Lower leg skin (tissue), 4 donors: Measurements from ENCODE around the gene CHD3. TPM values are rescaled to one million over a fixed set of nuclear protein-coding genes. Genes with fewer than 3 reads are reported as not detected.

Experiments used
- DNase-seq, 2 donors: peaks; one replicate each; pipeline ENCODE4 v3.0.0-alpha.2; 2019; ENCODE audit warnings: low spot score in 2 of 2
- H3K4me3 ChIP-seq: fragments of 200-600 bp; sonication (generic); 2 replicates; pipeline ENCODE4 v1.5.1; 2017; ENCODE audit warnings: mild to moderate bottlenecking, low read depth; ENCODE audit not compliant: poor library complexity, severe bottlenecking
- CTCF ChIP-seq, 3 donors: fragments of 450-650 bp; IDR thresholded peaks; one replicate each; pipeline ENCODE4 v1.5.1; 2016; ENCODE audit warnings: antibody characterized with exemption in 3 of 3, mild to moderate bottlenecking in 3 of 3, moderate library complexity in 2 of 3
- POLR2A ChIP-seq, 2 donors: fragments of 450-650 bp; IDR thresholded peaks; one replicate each; pipeline ENCODE4 v1.6.1; 2016 to 2017; ENCODE audit warnings: antibody characterized with exemption in 2 of 2, mild to moderate bottlenecking in 1 of 2, moderate library complexity in 1 of 2
- WGBS, 2 donors: methylation state at CpG; one replicate each; pipeline ENCODE4 v1.1.5; 2018; 5-methylcytosine and 5-hydroxymethylcytosine counted together
- intact Hi-C: fragments of 100-400 bp; cut with DNase I; formaldehyde crosslinking; loops from one replicate; pipeline ENCODE4 v1.15.0; 2023; ENCODE audit warnings: low total_unique reads
- total RNA-seq, 4 donors: library from RNA; depleted of rRNA; stranded (reverse); fragments of >200 nt; gene quantifications; one replicate each; pipeline ENCODE4 v1.1.0, GENCODE V29; 2016

The CHD3 gene
- total RNA-seq, 4 donors from 2014 or later: 36.8 to 71.1 (median 54.8) TPM

GRCh38 chr17:7841915-7842379 lies 46.6 kb upstream of the CHD3 start:
- TF ChIP-seq POLR2A (IDR thresholded peaks at IDR 0.05): no peak
- TF ChIP-seq CTCF (IDR thresholded peaks at IDR 0.05): no peak
- DNase-seq: peak; percentile 88 to 99
- 0% methylated on average over 20 to 46 of the region's 46 CpGs for WGBS, 2 donors
- peak overlapping the region; percentile 55 for H3K4me3 ChIP-seq
- intact Hi-C loops: no loop called here

GRCh38 chr17:7842380-7843256 lies 46.0 kb upstream of the CHD3 start:
- H3K4me3 ChIP-seq: peak overlapping the region; percentile 55
- TF ChIP-seq POLR2A (IDR thresholded peaks at IDR 0.05): no peak
- no peak for TF ChIP-seq CTCF (IDR thresholded peaks at IDR 0.05)
- DNase-seq: peak; percentile 82 to 96
- WGBS, 2 donors: 0 to 1% methylated on average over 45 to 47 of the region's 47 CpGs
- intact Hi-C loops: no loop called here

- 0% methylated on average over 17 of the region's 17 CpGs for WGBS, 2 donors
Observed at GRCh38 chr17:7843257-7843535, 45.4 kb upstream of the CHD3 start.

GRCh38 chr17:7843536-7844291 lies 44.9 kb upstream of the CHD3 start:
- no peak for TF ChIP-seq CTCF (IDR thresholded peaks at IDR 0.05)
- H3K4me3 ChIP-seq: peak overlapping the region; percentile 55
- WGBS, 2 donors: 1% methylated on average over 57 to 61 of the region's 61 CpGs
- intact Hi-C loops: no loop called here
- peak; percentile 62 to 96 for DNase-seq

More at GRCh38 chr17:7843257-7843535, 45.4 kb upstream of the CHD3 start:
- peak overlapping the region; percentile 55 for H3K4me3 ChIP-seq
- TF ChIP-seq POLR2A (IDR thresholded peaks at IDR 0.05) (no peak), CTCF (IDR thresholded peaks at IDR 0.05) (no peak)
- DNase-seq: no peak
- intact Hi-C loops: no loop called here

- intact Hi-C loops: no loop called here
- WGBS, 2 donors: 1% methylated on average over 48 to 54 of the region's 71 CpGs
- no peak for TF ChIP-seq POLR2A (IDR thresholded peaks at IDR 0.05)
- TF ChIP-seq CTCF (IDR thresholded peaks at IDR 0.05): no peak
- H3K4me3 ChIP-seq: peak overlapping the region; percentile 55
- DNase-seq: peak; percentile 90 to 97
Observed at GRCh38 chr17:7844292-7845154, 44.1 kb upstream of the CHD3 start.
